Ishikawa (cell line): Measurements from ENCODE around the gene KYAT1.

Experiments used
- RAD21 ChIP-seq: IDR thresholded peaks from 2 replicates; pipeline ENCODE4 v1.6.1; 2012; ENCODE audit warnings: low read depth
- TAF1 ChIP-seq: IDR thresholded peaks from 2 replicates; pipeline ENCODE4 v1.6.1; 2012; ENCODE audit warnings: low read depth, mild to moderate bottlenecking
- USF1 ChIP-seq: IDR thresholded peaks from 2 replicates; pipeline ENCODE4 v1.6.1; 2012

GRCh38 chr9:128792978-128793686 lies 88.6 kb downstream of the KYAT1 start:
- TF ChIP-seq RAD21: no peak
- no peak for TF ChIP-seq TAF1
- TF ChIP-seq USF1: no peak
